SKM-1 (cell line): ENCODE results near the gene LARGE1.

Experiments used
- DNase-seq: peaks from one replicate; lab custom pipeline; 2025; ENCODE audit not compliant: unreplicated experiment; lab: John Stamatoyannopoulos, UW

Gene LARGE1

GRCh38 chr22:33920197-33920540 is at the start of gene LARGE1:
Gene LARGE1 (minus strand): TSS chr22:33920476.
- no peak for DNase-seq

GRCh38 chr22:33969045-33969444 is 48.8 kb upstream of the LARGE1 start:
- no peak for DNase-seq

GRCh38 chr22:33964121-33964520 is 43.8 kb upstream of the LARGE1 start:
- DNase-seq = no peak

DNA sequence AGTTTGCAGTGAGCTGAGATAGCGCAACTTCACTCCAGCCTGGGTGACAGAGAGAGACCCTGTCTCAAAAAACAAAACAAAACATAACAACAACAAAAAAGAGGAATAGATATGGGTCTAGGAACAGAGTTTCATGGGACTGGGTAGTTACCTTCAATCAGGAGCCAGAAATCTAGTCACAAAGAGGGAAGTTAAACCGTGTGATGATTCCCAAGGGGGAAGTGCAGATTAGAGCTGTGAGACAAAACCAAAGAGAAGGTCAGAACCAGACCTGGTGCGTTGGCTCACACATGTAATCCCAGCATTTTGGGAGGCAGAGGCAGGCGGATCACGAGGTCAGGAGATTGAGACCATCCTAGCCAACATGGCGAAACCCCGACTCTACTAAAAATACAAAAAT is 42.1 kb upstream of the LARGE1 start:
- no peak for DNase-seq

- DNase-seq = no peak
Observed at GRCh38 chr22:33958741-33959140, 38.5 kb upstream of the LARGE1 start.

- no peak for DNase-seq
Observed at GRCh38 chr22:33957086-33957485, 36.8 kb upstream of the LARGE1 start.

- DNase-seq = no peak
Observed at GRCh38 chr22:33952776-33953175, 32.5 kb upstream of the LARGE1 start.

DNA sequence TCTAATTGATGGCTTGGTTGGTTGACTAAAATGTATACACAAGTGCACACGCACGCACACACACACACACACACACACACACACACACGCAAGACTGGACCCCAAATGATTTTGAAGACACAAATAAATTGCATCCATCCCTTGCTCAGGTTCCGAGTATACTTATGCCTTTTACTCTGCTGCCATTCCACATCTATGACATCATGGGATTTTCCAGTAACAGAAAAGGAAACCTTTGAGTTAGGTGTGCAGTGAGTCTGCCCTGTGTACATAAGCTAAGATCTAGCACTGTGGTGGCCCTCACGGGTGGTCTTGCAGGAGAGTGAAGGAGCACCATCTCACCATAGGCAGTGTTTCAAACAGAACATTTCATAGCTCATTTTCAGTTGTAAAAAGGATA is 20.5 kb upstream of the LARGE1 start:
- DNase-seq = no peak

DNA sequence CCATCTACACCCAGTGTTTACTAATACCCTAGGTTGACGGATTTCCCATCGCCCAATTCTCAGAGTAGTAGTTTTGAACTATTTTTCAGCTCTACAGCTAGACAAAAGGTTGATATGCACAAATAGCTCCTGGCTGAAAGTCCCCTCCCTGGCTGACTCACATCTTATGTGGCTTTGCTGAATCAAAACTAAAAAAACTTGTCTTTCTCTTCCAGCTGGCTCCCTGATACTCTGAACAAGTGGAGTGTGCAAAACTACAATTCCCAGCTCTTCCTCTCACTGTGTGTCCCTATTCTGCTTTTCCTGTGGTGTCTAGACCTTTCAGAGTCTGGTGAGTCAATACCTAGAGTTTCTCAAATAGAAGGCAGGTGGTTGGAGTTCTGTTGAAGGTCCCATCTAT is 12.7 kb upstream of the LARGE1 start:
- DNase-seq = no peak

- DNase-seq = no peak
Observed at GRCh38 chr22:33931406-33931805, 11.1 kb upstream of the LARGE1 start.

DNA sequence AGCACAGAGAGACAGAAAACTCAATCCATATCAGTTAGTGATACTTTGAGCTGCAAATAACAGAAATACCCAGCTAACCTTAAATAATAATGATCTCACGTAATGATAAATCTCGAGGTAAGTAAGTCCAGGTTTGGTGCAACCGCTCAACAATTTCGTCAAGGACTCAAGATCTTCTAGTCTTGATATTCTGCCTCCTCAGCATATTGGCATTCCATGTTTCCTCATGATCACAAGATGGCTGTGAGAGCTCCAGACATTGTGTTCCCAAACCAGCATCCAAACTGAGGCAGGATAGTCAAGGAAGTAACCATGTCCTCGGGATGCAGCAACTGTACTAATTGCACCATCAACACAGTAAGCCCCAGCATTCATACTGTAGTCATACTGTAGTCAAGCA is 7.5 kb upstream of the LARGE1 start:
- no peak for DNase-seq

- DNase-seq = no peak
Observed at GRCh38 chr22:33925194-33925593, 4.9 kb upstream of the LARGE1 start.

GRCh38 chr22:33923660-33924246 is 3.5 kb upstream of the LARGE1 start:
- peak; percentile 17 for DNase-seq

DNA sequence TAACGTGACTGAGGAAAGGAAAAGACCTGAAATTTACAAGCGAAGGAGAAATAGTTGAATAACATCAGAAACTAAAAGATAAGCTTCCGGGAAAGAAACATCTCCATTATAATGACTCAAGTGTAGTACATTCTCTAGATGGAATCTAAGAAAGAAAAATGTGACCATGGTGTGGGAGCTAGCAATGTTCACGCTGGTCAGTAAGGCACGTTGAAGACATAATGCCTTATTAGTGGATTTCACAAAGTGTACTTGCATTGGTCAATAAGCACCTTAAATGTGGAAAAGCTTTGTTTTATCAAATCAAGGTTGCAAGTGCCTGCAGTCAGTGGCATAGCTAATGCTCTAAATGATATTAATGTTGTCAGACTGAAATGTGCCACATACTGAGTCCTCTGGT is 2.8 kb upstream of the LARGE1 start:
- DNase-seq = no peak

DNA sequence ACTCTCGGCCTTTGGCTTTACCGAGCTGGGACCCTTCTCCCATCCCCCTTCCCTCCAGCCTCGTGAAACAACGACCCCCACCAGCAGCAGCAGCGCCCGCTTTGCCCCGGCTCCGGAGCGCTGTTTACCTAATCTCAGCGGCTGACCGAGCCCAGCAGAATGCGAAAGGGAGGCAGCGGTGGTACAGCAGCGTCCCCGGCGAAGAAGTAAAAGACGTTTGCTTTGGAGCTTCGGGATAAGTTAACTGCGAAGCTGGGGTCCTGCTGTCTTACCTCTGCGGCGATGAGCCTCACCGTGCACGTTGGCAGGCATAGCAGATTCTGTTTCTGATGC is 2.0 kb upstream of the LARGE1 start:
- no peak for DNase-seq

DNA sequence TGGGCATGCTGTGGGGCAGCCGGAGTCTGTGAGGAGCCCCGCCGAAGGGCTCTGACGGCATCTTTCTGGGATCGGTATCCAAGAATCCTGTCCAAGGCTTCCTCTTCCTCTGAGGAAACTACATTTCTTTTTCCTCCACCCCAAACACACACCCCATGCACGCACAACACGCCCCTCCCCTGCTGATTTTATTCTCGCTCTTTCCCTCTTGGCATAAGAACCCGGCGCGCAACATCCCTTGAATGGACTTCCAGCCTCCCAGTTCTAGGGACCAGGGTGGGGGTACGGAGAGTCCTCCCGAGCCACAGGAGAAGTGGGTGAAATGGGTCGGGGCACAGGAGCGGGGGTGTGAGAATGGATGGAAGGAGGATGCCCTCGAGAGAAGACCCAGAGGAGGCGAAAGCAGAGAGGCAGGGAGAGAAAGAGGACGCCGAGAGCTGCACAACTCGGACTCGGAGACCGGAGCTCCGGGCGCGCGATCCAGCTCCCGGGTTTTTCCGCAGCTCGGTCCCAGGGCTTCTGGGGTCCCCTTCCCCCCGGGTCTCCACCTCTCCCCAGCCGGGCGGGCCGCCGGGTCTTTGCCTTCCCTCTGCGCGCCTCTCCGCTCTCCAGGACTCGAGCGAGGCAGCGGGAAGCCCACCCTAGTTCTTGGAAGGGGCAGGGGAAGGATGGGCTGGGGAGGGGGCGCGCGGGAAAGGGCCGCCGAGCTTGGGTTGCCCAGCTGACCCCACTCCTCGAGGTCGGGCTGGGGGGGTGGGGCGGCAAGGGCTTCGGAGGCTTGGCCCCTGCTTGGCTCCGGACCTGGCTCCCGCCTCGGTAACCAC is 1.5 kb upstream of the LARGE1 start:
- DNase-seq = no peak

DNA sequence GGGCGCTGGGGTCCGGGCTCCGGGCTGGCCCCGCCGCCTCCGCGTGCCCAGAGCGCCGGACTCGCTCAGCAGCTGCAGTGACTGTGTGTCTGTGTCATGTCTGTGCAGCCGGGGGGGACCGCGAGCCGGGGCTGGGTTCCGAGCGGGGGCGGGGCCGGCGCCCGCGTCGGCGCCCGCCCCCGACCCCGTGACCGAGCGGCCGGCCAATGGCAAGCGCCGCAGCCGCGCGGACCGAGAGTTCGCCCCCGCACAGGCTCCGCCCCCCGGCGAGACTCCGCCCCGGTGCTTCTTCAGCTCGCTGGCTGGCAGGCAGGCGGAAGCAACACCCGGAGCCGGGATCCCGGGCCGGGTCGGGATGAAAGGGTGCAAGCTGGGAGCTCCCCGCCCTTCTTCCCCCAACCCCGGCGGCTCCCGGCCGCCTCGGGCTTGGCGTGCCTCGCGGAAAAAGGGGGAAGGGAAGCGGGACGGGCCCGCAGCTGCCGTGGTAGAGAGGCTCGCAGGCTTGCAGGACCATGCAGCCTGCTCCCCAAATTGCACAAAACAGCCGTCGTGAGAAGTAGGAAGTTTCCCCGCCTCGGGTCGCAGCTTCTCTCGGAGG is 750 bp upstream of the LARGE1 start:
- peak; percentile 27 for DNase-seq

GRCh38 chr22:33919391-33920196 is 682 bp downstream of the LARGE1 start:
- DNase-seq = no peak

DNA sequence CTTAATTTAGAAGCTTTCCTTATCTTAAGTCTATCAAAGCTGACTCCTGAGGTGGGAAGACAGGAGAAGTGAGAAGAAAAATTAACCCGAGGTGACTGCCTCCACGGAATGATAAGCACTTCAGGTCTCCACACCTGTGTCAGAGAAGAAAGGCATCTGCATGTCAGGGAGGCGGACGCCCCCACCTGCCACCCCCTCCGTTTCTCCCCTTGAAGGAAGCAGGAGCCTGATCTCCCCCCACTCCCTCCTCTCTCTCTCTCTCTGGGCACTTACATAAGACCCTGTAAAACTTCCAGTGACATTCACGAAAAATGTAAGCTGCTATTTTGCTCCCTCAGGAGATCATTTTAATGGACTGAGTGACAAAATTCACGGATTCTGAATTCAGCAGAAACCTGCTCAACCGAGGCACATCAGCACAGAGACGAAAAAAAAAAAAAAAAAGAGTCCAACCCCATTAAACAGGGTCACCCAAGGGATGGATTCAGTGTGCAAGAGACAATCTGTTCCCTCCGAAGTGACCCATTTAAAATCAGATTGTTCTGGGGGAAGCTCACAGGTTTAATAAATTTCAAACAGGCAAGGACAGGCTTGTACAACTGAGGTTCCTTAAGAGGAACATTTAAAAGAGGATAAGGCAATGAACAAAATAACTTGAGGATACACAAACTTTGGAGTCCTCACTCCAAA is 1.5 kb downstream of the LARGE1 start:
- no peak for DNase-seq

- DNase-seq = no peak
Observed at GRCh38 chr22:33917744-33918406, 2.4 kb downstream of the LARGE1 start.

- no peak for DNase-seq
Observed at GRCh38 chr22:33914699-33915098, 5.6 kb downstream of the LARGE1 start.
